ENCODE measurements around the gene PARP3. TPM values are rescaled to one million over a fixed set of nuclear protein-coding genes. Genes with fewer than 3 reads are reported as not detected.
"Not testable (repeated sequence)": the region's sequence is repeated elsewhere in the genome, so short reads cannot be mapped to it uniquely, and the experiment has no call there.

Gene PARP3
- total RNA-seq, 1 donor from 2014 or later: 17.5 TPM

DNA sequence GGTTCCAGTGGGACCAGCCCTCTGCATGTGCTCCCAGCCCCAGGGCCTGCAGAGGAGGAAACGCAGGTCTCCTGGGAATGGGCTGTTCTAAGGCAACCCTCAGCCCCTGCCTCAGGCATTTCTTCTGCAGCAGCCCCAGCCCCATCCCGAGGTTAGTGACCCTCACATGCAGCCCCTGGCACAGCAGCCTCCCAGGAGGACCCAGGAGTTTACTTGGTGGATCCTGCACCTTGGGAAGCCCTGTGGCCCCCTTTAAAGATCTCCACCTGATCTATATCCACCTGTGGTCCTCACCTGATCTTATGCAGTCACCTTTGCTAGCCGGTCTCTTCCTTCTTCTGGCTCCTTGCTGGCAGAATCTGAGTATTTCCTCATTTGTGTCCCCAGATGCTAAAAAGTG, 13.2 kb upstream of the PARP3 start:
- H3K27ac Mint-ChIP-seq; H3K4me1 Mint-ChIP-seq; intact Hi-C loops (cut with micrococcal nuclease); DNase-seq; H3K4me3 Mint-ChIP-seq; H3K9me3 Mint-ChIP-seq; H3K27me3 Mint-ChIP-seq: not testable (repeated sequence)
- peaks cover 16% of the 10 kb centered on the region for H3K36me3 Mint-ChIP-seq (ENCODE audit: low read depth)

DNA sequence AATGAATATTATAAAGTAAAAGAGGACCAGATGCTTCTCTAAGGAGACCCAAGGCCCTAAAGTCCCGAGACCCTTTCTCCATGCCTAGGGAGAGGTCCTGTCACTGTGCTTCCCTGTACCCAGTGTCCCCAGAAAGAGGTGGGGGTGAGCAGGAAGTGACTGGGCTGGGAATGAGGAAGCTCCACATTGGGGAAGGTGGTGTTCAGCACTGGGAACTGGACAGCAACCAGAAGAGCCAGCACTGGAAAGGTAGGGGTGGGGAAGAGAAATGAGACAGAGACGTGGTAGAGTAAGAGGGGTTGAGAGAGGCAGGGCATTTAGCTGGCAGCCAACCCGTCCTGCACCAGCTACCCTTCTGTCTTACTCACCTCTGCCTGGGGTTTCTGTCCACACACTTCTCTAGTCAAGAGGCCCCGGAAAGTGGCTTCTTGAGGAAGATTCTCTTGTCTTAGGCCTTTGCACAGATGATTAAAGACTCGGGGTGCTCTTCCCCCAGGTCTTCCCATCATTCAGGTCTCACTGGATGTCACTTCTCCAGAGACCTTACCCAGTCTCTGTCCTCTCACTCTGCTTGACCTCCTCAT, 12.7 kb upstream of the PARP3 start:
- H3K4me3 Mint-ChIP-seq: no peak overlapping the region
- no peaks in the 10 kb centered on the region for H3K4me1 Mint-ChIP-seq
- H3K27me3 Mint-ChIP-seq: no peaks in the 10 kb centered on the region
- intact Hi-C loops (cut with micrococcal nuclease): no loop called here
- no peak for DNase-seq
- H3K36me3 Mint-ChIP-seq (ENCODE audit: low read depth): peaks cover 19% of the 10 kb centered on the region
- no peak overlapping the region for H3K27ac Mint-ChIP-seq
- H3K9me3 Mint-ChIP-seq: no peaks in the 10 kb centered on the region

- H3K27me3 Mint-ChIP-seq: no peaks in the 10 kb centered on the region
- H3K27ac Mint-ChIP-seq: no peak overlapping the region
- intact Hi-C loops (cut with micrococcal nuclease): no loop called here
- H3K4me1 Mint-ChIP-seq: no peaks in the 10 kb centered on the region
- H3K4me3 Mint-ChIP-seq: no peak overlapping the region
- DNase-seq: no peak
- no peaks in the 10 kb centered on the region for H3K9me3 Mint-ChIP-seq
- H3K36me3 Mint-ChIP-seq (ENCODE audit: low read depth): peaks cover 25% of the 10 kb centered on the region
Observed at GRCh38 chr3:51930439-51930838, 11.7 kb upstream of the PARP3 start.

GRCh38 chr3:51931756-51932155, 10.4 kb upstream of the PARP3 start:
- H3K27me3 Mint-ChIP-seq: no peaks in the 10 kb centered on the region
- intact Hi-C loops (cut with micrococcal nuclease): no loop called here

DNA sequence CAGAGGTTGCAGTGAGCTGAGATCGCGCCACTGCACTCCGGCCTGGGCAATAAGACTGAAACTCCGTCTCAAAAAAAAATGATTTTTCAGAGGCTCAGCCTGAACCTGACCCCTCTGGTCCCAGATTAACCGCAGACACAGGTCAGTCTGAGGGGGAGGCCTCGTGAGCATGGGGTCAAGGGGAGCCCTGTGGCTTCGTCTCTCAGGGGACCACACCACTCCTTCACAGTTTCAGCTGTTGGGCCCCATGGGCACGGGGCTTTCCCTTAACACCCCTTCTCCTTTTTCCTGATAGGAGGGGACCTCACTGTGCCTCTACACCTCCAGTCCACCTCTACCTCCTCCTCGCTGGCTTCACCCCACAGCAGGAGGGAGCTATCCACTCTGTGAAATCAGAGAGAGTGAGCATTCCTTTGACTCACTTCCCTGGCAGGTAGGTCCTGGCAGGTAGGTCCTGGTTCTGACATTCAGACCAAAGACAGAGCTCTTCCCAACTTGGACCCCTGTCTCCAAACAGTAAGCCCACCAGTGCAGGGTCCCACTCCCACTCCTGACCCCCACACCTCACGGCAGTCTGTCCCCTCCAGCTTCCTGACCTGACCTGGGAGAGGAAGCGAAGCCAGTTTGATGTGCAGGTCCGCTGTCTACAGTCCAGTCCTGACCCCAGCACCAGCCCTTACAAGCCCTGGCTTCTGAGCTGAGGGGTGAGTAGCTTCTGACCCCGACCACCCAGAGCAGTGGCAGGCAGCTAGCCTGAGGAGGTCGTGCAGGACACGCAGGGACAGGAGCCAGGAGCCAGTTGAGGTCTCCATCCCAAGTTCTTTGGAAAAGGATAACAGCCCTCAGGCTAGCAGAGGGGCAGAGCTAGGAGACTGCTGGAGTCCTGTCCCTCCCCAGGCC, 9.4 kb upstream of the PARP3 start:
- H3K36me3 Mint-ChIP-seq (ENCODE audit: low read depth): peaks cover 42% of the 10 kb centered on the region
- H3K4me3 Mint-ChIP-seq: no peak overlapping the region
- H3K27ac Mint-ChIP-seq: no peak overlapping the region
- no peak for DNase-seq
- no peaks in the 10 kb centered on the region for H3K27me3 Mint-ChIP-seq
- intact Hi-C loops (cut with micrococcal nuclease): no loop called here
- H3K9me3 Mint-ChIP-seq: no peaks in the 10 kb centered on the region
- peaks cover 2% of the 10 kb centered on the region for H3K4me1 Mint-ChIP-seq

More at GRCh38 chr3:51931756-51932155, 10.4 kb upstream of the PARP3 start:
- DNase-seq: no peak
- no peaks in the 10 kb centered on the region for H3K4me1 Mint-ChIP-seq
- no peaks in the 10 kb centered on the region for H3K9me3 Mint-ChIP-seq
- H3K36me3 Mint-ChIP-seq (ENCODE audit: low read depth): peaks cover 32% of the 10 kb centered on the region
- H3K27ac Mint-ChIP-seq: no peak overlapping the region
- H3K4me3 Mint-ChIP-seq: no peak overlapping the region

- no peak for DNase-seq
- H3K27me3 Mint-ChIP-seq: no peaks in the 10 kb centered on the region
- H3K27ac Mint-ChIP-seq: no peak overlapping the region
- H3K4me3 Mint-ChIP-seq: no peak overlapping the region
- intact Hi-C loops (cut with micrococcal nuclease): no loop called here
- peaks cover 5% of the 10 kb centered on the region for H3K4me1 Mint-ChIP-seq
- peaks cover 48% of the 10 kb centered on the region for H3K36me3 Mint-ChIP-seq (ENCODE audit: low read depth)
- no peaks in the 10 kb centered on the region for H3K9me3 Mint-ChIP-seq
Observed at GRCh38 chr3:51933471-51934138, 8.6 kb upstream of the PARP3 start.

GRCh38 chr3:51934139-51934850, 7.9 kb upstream of the PARP3 start:
- intact Hi-C loops (cut with micrococcal nuclease): no loop called here
- no peak for DNase-seq
- peaks cover 52% of the 10 kb centered on the region for H3K36me3 Mint-ChIP-seq (ENCODE audit: low read depth)
- H3K27me3 Mint-ChIP-seq: no peaks in the 10 kb centered on the region
- H3K9me3 Mint-ChIP-seq: no peaks in the 10 kb centered on the region
- H3K4me3 Mint-ChIP-seq: no peak overlapping the region
- H3K4me1 Mint-ChIP-seq: peaks cover 10% of the 10 kb centered on the region
- H3K27ac Mint-ChIP-seq: no peak overlapping the region

- intact Hi-C loops (cut with micrococcal nuclease): no loop called here
- no peak for DNase-seq
- Mint-ChIP-seq H3K4me1 (peaks cover 12% of the 10 kb centered on the region), H3K4me3 (no peak overlapping the region), H3K27me3 (no peaks in the 10 kb centered on the region), H3K27ac (no peak overlapping the region), H3K36me3 (ENCODE audit: low read depth) (peaks cover 54% of the 10 kb centered on the region), H3K9me3 (no peaks in the 10 kb centered on the region)
Observed at GRCh38 chr3:51934991-51935885, 6.9 kb upstream of the PARP3 start.

GRCh38 chr3:51935886-51936755, 6.0 kb upstream of the PARP3 start:
- Mint-ChIP-seq H3K36me3 (ENCODE audit: low read depth) (peaks cover 57% of the 10 kb centered on the region), H3K9me3 (no peaks in the 10 kb centered on the region), H3K27ac (no peak overlapping the region), H3K4me3 (no peak overlapping the region), H3K4me1 (peaks cover 21% of the 10 kb centered on the region), H3K27me3 (no peaks in the 10 kb centered on the region)
- intact Hi-C loops (cut with micrococcal nuclease): no loop called here
- DNase-seq: no peak

- intact Hi-C loops (cut with micrococcal nuclease): no loop called here
- Mint-ChIP-seq H3K9me3 (no peaks in the 10 kb centered on the region), H3K4me3 (no peak overlapping the region), H3K27ac (no peak overlapping the region), H3K36me3 (ENCODE audit: low read depth) (peaks cover 55% of the 10 kb centered on the region), H3K27me3 (no peaks in the 10 kb centered on the region), H3K4me1 (peaks cover 22% of the 10 kb centered on the region)
- DNase-seq: no peak
Observed at GRCh38 chr3:51937014-51937413, 5.1 kb upstream of the PARP3 start.

DNA sequence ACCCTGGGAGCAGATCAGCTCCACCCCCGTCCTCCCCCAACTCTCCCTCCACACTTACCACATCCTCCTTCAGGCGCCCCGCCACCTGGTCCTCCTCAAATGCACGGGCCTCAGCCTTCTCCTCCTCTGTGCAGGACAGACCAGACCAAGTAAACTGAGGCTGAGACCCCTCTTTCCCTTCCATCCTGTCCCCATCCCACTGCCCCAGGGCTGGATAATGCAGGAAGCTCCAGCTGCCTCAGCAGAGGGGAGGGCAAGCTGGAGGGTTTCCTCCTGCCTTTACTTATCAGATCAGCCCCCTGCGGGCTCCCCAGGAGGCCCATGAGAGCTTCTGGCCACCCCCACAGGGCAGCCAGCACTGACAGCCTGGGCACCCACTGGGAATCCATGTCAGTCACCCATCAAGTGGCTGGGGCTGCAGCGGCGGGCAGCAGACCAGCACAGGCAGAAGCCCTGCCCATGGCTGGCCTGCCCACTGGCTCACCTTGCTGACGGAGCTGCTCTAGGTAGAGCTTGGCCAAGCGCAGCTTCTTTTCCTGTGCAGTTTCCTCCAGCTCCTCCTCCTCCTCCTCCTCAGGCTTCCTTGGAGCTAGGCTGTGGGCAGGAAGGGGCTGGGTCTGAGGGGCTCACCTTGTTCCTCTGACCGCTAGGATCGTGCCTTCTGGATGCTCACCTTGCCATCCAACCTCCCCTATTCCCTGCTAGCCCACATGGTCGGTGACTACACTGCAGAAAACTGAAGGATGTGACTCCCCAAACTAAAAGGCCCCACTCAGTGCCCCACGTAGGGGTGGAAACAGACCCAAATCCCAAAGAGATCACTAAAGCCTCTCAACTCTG, 4.3 kb upstream of the PARP3 start:
- Mint-ChIP-seq H3K27me3 (no peaks in the 10 kb centered on the region), H3K9me3 (no peaks in the 10 kb centered on the region), H3K27ac (no peak overlapping the region), H3K4me3 (no peak overlapping the region), H3K4me1 (peaks cover 22% of the 10 kb centered on the region), H3K36me3 (ENCODE audit: low read depth) (peaks cover 54% of the 10 kb centered on the region)
- intact Hi-C loops (cut with micrococcal nuclease): no loop called here
- DNase-seq: no peak
